Measurements from ENCODE around the gene PDPN.

PDPN gene

DNA sequence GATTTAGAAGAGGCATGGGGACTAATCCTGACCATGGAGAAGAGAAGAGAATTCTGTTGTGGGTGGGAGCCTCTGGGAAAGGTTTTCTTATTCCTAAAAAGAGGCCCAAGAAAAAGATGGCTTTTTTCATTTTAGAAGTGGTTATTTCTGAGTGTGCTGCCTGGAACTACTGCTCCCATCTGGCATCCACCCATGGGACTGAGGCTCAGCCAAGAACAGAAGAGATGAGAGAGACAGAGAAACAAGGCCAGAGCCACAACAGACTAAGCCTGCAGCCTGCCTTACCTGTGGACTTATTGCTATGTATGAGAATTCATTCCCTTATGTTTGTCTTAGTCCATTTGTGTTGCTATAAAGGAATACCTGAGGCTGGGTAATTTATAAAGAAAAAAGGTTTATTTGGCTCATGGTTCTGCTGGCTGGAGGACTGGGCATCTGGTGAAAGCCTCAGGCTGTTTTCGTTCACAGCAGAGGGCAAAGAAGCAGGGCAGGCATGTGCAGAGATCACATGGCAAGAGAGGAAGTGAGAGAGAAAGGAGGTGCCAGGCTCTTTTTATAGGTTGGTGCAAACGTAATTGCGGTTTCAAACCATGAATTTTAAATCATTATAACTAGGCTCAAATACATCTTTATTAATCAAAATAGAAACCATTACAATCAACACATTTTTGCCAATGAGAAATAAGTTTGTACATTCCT lies 58.8 kb downstream of the PDPN start:
- H3K4me1 Mint-ChIP-seq (ENCODE audit: low read depth in 2 of 2) = no peaks in the 10 kb centered on the region
- H3K9me3 Mint-ChIP-seq = peaks cover 0 to 11% of the 10 kb centered on the region in 2 donors
- peaks cover 13 to 15% of the 10 kb centered on the region in 2 donors for H3K27me3 Mint-ChIP-seq
- H3K36me3 Mint-ChIP-seq (ENCODE audit: insufficient read depth) = no peaks in the 10 kb centered on the region
- ATAC-seq (replicated peaks) (peak; percentile 29), DNase-seq (no peak)
- no peak overlapping the region for H3K27ac Mint-ChIP-seq
- no peak overlapping the region for H3K4me3 Mint-ChIP-seq

DNA sequence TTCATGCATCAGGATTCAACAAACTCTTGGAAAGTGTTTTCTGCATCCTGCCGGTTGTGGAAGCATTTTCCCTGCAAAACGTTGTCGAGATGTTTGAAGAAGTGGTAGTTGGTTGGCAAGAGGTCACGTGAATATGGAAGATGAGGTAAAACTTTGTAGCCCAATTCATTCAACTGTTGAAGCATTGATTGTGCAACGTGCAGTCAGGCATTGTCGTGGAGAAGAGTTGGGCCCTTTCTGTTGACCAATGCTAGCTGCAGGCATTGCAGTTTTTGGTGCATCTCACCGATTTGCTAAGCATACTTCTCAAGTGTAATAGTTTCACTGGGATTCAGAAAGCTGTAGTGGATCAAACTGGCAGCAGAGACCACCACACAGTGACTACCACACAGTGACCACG lies 59.4 kb downstream of the PDPN start:
- Mint-ChIP-seq H3K27me3 (peaks cover 12 to 16% of the 10 kb centered on the region in 2 donors), H3K36me3 (ENCODE audit: insufficient read depth) (no peaks in the 10 kb centered on the region), H3K4me3 (no peak overlapping the region), H3K4me1 (ENCODE audit: low read depth in 2 of 2) (no peaks in the 10 kb centered on the region), H3K27ac (no peak overlapping the region), H3K9me3 (peaks cover 0 to 10% of the 10 kb centered on the region in 2 donors)
- DNase-seq = no peak
- no peak for ATAC-seq (replicated peaks)

DNA sequence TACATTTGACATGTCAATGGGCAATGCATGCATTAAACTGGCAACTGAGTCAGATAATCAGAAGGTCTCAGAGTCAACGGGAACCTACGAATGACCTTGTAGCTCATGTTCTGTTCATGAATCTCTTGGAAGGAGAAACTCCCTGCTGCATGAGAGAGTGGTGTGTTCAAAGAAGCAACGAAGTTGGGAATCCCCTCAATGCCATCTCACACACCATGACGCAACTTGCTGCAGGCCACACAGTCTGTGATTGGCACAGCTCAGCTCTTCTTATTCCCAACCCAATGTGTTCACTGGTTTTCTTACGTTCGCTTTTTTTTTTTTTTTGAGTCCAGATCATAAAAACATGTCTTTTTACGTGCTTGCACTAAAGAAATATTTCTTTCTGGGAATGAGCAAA lies 62.9 kb downstream of the PDPN start:
- no peak overlapping the region for H3K4me3 Mint-ChIP-seq
- ATAC-seq (replicated peaks) = no peak

DNA sequence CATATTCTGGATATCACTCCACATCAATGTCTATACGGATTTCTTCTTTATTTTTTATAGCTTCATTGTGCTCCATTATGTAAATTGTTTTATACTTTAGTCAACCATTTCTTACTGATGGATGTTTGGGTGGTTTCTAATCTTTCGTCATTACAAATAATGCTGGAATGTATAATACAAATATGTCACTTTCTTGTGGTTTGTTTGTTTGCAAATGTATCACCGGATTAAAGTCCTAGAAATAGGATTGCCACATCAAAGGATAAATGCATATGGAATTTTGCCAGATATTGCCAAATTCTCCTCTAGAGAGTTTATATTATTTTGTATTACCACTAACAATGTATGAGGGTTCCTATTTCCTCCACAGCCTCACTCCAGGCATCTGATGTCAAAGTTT lies 67.6 kb downstream of the PDPN start:
- peaks cover 40 to 44% of the 10 kb centered on the region in 2 donors for H3K27me3 Mint-ChIP-seq
- no peaks in the 10 kb centered on the region for H3K36me3 Mint-ChIP-seq (ENCODE audit: insufficient read depth)
- no peak overlapping the region for H3K4me3 Mint-ChIP-seq
- no peaks in the 10 kb centered on the region for H3K9me3 Mint-ChIP-seq
- H3K27ac Mint-ChIP-seq = no peak overlapping the region
- no peak for DNase-seq
- ATAC-seq (replicated peaks) = no peak
- H3K4me1 Mint-ChIP-seq (ENCODE audit: low read depth in 2 of 2) = no peaks in the 10 kb centered on the region

More for the DNA sequence above, 62.9 kb downstream of the PDPN start:
- Mint-ChIP-seq H3K36me3 (ENCODE audit: insufficient read depth) (no peaks in the 10 kb centered on the region), H3K27ac (no peak overlapping the region), H3K27me3 (peaks cover 12 to 27% of the 10 kb centered on the region in 2 donors), H3K4me1 (ENCODE audit: low read depth in 2 of 2) (no peaks in the 10 kb centered on the region), H3K9me3 (no peaks in the 10 kb centered on the region)
- DNase-seq = no peak

DNA sequence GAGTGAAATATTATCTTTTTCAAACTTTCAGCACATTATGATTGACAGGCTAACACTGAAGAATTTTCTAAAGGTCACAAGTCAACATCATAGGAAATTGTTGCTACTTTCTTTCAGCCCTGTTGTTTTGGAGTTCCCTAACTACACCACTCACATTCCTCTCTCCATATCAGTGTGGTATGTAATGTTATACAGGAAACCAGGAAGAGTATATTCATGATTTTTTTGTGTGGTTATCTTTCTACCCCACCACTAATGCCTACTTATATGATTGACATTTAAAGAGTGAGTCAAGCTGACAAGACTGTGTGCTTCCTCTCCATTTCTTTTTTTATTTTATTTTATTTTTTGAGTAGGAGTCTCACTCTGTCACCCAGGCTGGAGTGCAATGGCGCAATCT lies 68.6 kb downstream of the PDPN start:
- peaks cover 40 to 44% of the 10 kb centered on the region in 2 donors for H3K27me3 Mint-ChIP-seq
- H3K36me3 Mint-ChIP-seq (ENCODE audit: insufficient read depth) = no peaks in the 10 kb centered on the region
- no peak for ATAC-seq (replicated peaks)
- no peak overlapping the region for H3K27ac Mint-ChIP-seq
- H3K9me3 Mint-ChIP-seq = no peaks in the 10 kb centered on the region
- H3K4me1 Mint-ChIP-seq (ENCODE audit: low read depth in 2 of 2) = no peaks in the 10 kb centered on the region
- H3K4me3 Mint-ChIP-seq = no peak overlapping the region
- no peak for DNase-seq

DNA sequence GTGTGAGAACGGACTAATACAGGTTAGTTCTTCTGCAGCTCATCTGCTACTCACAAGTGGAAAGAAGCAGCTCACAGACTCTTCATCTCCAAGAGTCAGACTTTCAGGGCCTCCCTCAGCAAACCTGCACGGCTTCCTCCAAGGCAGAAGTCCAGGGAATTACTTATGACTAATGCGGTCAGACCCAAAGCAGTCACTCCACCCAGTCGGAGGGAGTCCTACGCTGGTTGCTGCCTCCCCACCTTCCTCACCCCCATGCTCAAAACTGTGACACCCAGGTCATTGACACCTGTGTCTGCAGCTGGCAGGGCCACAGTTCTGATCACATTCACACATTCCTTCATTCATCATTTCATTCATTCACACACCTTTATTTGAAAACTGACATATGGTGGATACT lies 77.9 kb downstream of the PDPN start:
- Mint-ChIP-seq H3K36me3 (ENCODE audit: insufficient read depth) (no peaks in the 10 kb centered on the region), H3K27ac (no peak overlapping the region), H3K9me3 (peaks cover 0 to 2% of the 10 kb centered on the region in 2 donors), H3K4me3 (no peak overlapping the region), H3K4me1 (ENCODE audit: low read depth in 2 of 2) (peaks cover 0 to 2% of the 10 kb centered on the region in 2 donors), H3K27me3 (peaks cover 19 to 25% of the 10 kb centered on the region in 2 donors)
- ATAC-seq (replicated peaks) = no peak
- DNase-seq = no peak

DNA sequence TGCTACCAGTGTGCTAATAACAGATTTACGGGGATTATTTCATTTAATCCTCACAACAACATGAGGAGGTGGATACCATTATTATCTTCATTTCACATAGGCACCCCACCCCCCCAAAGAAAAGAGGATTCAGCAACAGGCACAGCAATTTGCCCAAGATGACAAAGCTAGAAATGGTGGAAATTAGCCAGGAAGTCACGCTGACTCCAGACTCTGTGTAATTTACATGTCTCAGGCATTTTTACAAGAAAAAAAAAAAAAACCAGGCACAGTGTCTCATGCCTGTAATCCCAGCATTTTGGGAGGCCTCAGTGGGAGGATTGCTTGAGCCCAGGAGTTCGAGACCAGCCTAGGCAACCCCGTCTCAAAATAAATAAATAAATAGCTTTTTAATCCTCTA lies 78.9 kb downstream of the PDPN start:
- Mint-ChIP-seq H3K9me3 (peaks cover 0 to 2% of the 10 kb centered on the region in 2 donors), H3K27me3 (peaks cover 19 to 25% of the 10 kb centered on the region in 2 donors)

DNA sequence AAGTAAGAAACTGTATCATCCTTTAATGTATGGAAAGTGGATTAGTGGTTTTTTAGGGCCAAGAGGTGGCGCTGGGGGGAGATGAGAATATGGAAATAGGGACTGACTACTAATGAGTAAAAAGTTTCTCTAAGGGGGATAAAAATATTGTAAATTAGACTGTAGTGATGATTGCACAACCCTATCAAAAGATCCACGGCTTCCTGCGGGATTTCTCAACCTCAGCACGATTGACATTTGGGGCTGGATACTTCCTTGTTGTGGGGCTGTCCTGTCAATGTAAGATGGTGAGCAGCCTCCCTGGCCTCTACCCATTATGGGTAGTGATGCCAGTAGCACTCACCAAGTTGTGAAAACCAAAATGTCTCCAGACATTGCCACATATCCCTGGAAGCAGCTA lies 80.3 kb downstream of the PDPN start:
- Mint-ChIP-seq H3K27ac (no peak overlapping the region), H3K4me1 (ENCODE audit: low read depth in 2 of 2) (peaks cover 0 to 2% of the 10 kb centered on the region in 2 donors), H3K4me3 (no peak overlapping the region), H3K27me3 (peaks cover 19 to 24% of the 10 kb centered on the region in 2 donors), H3K36me3 (ENCODE audit: insufficient read depth) (no peaks in the 10 kb centered on the region), H3K9me3 (peaks cover 0 to 2% of the 10 kb centered on the region in 2 donors)
- DNase-seq (no peak), ATAC-seq (replicated peaks) (no peak)

More for the DNA sequence above, 78.9 kb downstream of the PDPN start:
- DNase-seq (no peak), ATAC-seq (replicated peaks) (no peak)
- Mint-ChIP-seq H3K27ac (no peak overlapping the region), H3K4me3 (no peak overlapping the region), H3K4me1 (ENCODE audit: low read depth in 2 of 2) (peaks cover 0 to 2% of the 10 kb centered on the region in 2 donors), H3K36me3 (ENCODE audit: insufficient read depth) (no peaks in the 10 kb centered on the region)

DNA sequence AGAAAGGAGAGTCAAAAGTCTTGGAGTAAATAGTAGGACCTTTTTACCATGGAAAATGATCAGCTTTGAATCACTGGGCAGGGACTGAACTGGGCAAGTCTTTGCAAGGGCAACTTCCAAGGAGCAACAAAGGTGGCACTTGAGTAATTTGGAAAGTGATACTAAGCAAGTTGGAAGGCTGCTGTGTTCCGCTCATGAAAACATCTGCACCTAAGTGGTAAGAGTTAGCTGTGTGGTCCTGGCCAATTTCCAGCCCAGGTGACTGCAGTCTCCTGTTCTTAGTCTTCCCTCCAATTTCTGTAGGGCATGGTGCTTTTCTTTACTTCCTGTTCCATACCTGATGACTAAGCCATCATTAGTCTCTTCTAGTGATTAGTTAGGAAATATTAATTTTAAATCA lies 80.8 kb downstream of the PDPN start:
- ATAC-seq (replicated peaks) (no peak), DNase-seq (no peak)
- Mint-ChIP-seq H3K4me1 (ENCODE audit: low read depth in 2 of 2) (peaks cover 0 to 2% of the 10 kb centered on the region in 2 donors), H3K36me3 (ENCODE audit: insufficient read depth) (no peaks in the 10 kb centered on the region), H3K27me3 (peaks cover 15 to 19% of the 10 kb centered on the region in 2 donors), H3K27ac (no peak overlapping the region), H3K4me3 (no peak overlapping the region), H3K9me3 (peaks cover 0 to under 1% of the 10 kb centered on the region in 2 donors)

DNA sequence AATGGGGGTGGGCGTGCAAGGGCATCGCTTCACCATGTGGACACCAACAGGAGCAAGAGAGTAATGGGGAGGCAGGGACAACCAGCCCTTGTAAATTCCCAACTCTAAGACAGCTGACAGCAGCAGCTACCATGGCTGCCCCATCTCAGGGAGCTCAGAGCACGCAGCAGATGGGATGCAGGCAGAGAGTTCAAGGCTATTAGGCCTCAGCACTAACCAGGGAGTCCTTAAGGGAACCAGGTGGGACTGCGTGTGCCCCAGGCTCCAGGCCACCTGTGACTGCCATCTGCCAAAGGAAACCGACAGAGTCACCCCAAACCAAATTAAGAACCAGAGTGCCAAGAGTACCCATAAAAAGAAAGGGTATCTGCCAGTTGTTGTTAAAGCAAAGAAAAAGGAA lies 82.7 kb downstream of the PDPN start:
- ATAC-seq (replicated peaks) (no peak), DNase-seq (no peak)
- Mint-ChIP-seq H3K9me3 (no peaks in the 10 kb centered on the region), H3K27me3 (peaks cover 8 to 9% of the 10 kb centered on the region in 2 donors), H3K27ac (peak overlapping the region in 1 of 2 donors; percentile 36), H3K36me3 (ENCODE audit: insufficient read depth) (no peaks in the 10 kb centered on the region), H3K4me3 (no peak overlapping the region), H3K4me1 (ENCODE audit: low read depth in 2 of 2) (peaks cover 0 to 2% of the 10 kb centered on the region in 2 donors)

Data from effector memory CD8-positive, alpha-beta T cell (primary cell).